GM10248 (cell line): ENCODE results near the gene MICALL1.

Experiments
- CTCF ChIA-PET: fragments of 300-600 bp; sonication (Branson Sonifier 250); formaldehyde crosslinking; extraction: SDS; loops from one replicate; lab custom pipeline; 2021; ENCODE audit warnings: antibody characterized with exemption; lab: Yijun Ruan, JAX
- POLR2A ChIA-PET: fragments of 350-650 bp; sonication (Branson Sonifier 250); formaldehyde crosslinking; extraction: SDS; loops from one replicate; lab custom pipeline; 2020; ENCODE audit warnings: antibody characterized with exemption; lab: Yijun Ruan, JAX
- DNase-seq: peaks from one replicate; pipeline ENCODE4 v3.0.0; 2012; ENCODE audit errors: extremely low spot score
- TF ChIP-seq, protein P1 (sequence below): IDR thresholded peaks from 2 replicates; pipeline ENCODE4 v1.5.1; 2012; ENCODE audit warnings: mild to moderate bottlenecking, low read depth; ENCODE audit errors: extremely low read depth, missing control alignments, control extremely low read depth

The MICALL1 gene

DNA sequence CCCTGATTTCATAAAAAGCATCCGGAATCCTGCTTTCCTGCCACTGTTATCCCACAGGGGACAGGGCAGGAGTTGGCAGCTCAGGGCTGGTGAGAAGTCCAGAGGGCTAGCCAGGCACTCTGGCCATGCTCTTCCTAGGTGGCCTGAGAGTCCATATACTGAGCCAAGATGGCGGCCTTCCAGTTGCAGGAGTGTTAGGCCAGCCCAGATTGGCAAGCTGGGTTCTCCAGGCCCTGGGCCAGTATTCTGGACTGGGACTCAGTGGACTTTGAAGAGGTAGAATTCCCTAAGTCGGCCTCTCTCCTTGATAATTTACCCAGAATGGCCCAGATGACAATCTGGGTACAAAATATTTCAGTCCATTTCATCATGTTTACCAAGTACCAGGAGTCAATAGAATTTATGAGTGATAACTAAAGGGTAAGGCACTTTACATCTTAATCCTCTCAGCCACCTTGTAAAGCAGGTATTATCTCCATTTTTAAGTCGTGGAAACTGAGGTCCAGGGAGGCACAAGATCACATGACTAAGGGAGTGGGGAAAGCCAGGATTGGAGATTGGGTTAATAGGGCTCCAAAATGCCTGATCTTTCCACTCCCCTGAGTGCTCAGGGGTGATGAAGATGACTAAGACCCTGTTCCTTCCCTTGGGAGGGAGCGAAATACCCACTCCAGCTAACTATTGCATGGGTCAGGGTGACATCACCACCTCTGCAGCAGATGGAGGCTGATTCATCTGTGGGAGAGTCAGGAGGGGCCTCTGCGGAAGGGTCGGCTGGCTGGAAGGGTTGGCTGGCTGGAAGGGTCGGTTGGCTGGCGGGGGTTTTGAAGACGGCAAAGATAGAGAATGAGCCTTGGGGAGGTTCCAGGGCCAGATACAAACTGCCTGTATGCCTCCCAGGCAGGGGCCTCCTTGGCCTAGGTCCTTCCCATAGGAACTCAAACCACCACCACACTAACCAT is 1.2 kb upstream of the MICALL1 start:
- TF ChIP-seq, protein P1, sequence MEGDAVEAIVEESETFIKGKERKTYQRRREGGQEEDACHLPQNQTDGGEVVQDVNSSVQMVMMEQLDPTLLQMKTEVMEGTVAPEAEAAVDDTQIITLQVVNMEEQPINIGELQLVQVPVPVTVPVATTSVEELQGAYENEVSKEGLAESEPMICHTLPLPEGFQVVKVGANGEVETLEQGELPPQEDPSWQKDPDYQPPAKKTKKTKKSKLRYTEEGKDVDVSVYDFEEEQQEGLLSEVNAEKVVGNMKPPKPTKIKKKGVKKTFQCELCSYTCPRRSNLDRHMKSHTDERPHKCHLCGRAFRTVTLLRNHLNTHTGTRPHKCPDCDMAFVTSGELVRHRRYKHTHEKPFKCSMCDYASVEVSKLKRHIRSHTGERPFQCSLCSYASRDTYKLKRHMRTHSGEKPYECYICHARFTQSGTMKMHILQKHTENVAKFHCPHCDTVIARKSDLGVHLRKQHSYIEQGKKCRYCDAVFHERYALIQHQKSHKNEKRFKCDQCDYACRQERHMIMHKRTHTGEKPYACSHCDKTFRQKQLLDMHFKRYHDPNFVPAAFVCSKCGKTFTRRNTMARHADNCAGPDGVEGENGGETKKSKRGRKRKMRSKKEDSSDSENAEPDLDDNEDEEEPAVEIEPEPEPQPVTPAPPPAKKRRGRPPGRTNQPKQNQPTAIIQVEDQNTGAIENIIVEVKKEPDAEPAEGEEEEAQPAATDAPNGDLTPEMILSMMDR: no peak
- ChIA-PET POLR2A (interaction anchor here (0.9 kb wide), 1 partner anchor 8 kb away, joined by 3 read pairs; no protein-coding TSS in a partner anchor), CTCF (interaction anchor here (0.9 to 3.6 kb wide), 12 partner anchors 8 to 86 kb away, joined by 3 to 29 read pairs (median 5); no protein-coding TSS in a partner anchor)
- DNase-seq: no peak

DNA sequence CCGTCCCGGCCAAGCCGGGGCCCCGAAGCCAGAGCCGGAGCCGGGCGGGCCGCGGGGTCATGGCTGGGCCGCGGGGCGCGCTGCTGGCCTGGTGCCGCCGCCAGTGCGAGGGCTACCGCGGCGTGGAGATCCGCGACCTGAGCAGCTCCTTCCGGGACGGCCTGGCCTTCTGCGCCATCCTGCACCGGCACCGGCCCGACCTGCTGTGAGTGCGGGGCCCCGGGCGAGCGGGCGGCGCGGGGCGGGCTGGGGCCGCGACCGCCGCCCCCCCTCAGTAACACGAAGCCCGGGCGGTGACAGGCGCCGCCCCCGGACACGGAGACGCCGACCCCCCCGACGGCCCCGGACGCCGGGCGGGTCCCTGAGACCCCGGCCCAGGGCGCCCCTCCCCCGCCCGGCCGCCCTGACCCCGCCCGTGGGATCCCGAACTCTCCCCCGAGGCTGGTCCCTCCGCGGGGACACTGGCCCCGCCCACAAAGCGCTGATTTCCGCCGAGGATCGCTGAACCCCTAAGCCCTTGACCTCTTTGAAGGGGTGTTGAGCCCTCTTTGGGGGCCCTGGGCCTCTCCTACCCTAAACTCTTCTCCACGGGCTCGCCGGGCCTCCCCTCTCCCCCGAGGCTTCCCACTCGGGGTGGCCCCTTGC is 389 bp downstream of the MICALL1 start:
- ChIA-PET CTCF (interaction anchor here (0.8 to 3.6 kb wide), 19 partner anchors 9 to 263 kb away, joined by 3 to 29 read pairs (median 4); partner anchors contain the start of genes C22orf23, GCAT and POLR2F), POLR2A (interaction anchor here (1.1 to 1.3 kb wide), 2 partner anchors 10 to 99 kb away, joined by 6 to 8 read pairs; partner anchors contain the start of gene GCAT)
- TF ChIP-seq, protein P1: no peak
- peak; percentile 75 for DNase-seq

DNA sequence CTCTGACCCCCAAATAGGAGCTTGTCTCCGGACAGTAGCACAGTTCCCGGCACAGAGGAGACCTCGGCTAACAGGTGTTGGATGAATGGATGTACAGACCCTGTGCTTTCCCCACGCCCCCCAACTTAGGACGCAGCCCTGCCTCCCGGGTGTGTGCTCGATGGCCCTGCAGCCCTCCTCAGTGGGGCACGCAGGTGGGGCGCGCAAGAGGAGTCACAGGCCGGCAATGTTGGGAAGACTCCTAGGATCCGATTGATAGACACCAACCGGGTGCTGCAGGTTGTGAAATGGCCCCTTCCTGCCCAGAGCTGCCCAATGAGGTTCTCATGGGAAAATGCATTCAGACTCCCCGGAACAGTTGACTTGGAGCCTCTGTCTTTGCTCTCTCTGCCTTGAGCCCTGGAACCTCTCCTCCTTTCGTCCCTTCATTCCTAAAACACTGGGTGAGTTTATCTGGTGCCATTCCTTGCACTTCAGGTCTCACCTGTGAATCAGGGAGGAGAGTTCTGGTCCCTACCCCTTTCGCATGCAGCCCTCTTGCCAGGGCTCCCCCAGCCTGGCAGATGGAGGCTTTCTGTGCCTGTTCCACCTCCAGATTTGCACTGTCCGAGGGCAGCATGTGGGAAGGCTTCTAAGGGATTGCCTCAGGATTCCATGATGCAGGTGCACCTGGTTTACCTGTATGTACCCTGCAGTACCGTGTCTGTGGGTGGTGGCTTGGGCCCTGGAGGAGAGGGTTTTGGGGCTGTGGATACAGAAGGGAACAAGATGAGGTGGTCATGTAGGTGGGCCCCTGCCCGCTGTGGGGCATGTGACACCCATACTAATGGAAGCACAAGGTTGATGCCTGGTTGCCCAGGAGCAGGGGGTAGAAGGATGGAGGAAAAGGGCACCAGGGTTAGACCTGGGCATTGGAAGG is 1.2 kb downstream of the MICALL1 start:
- ChIA-PET POLR2A (interaction anchor here (1.1 to 1.3 kb wide), 2 partner anchors 11 to 100 kb away, joined by 6 to 8 read pairs; partner anchors contain the start of gene GCAT), CTCF (interaction anchor here (1.1 to 3.6 kb wide), 6 partner anchors 8 to 58 kb away, joined by 3 to 29 read pairs (median 6); no protein-coding TSS in a partner anchor)
- no peak for DNase-seq
- TF ChIP-seq, protein P1: no peak

DNA sequence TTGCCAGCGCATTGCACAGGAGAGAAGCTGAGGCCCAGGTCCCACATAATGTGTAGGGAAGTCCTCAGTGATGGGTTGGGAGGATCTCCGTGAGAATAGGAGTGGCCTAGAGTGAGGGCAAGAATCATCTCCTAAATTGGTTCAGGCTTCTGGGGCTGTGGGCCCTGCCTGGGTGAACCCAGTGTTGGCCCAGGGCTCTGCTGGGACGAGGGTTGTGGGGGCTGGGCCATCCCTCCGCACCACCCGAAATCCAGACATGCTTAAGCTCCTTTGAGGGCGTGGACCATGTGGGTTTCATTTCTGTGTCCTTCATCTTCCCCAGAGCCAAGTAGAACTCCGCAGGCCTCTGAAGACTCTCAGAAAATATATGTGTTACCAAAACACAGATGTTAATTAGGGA is 3.7 kb downstream of the MICALL1 start:
- POLR2A ChIA-PET: no interaction called here
- CTCF ChIA-PET: interaction anchor here (3.1 kb wide), 1 partner anchor 25 kb away, joined by 13 read pairs; no protein-coding TSS in a partner anchor
- TF ChIP-seq, protein P1: no peak
- DNase-seq: no peak

DNA sequence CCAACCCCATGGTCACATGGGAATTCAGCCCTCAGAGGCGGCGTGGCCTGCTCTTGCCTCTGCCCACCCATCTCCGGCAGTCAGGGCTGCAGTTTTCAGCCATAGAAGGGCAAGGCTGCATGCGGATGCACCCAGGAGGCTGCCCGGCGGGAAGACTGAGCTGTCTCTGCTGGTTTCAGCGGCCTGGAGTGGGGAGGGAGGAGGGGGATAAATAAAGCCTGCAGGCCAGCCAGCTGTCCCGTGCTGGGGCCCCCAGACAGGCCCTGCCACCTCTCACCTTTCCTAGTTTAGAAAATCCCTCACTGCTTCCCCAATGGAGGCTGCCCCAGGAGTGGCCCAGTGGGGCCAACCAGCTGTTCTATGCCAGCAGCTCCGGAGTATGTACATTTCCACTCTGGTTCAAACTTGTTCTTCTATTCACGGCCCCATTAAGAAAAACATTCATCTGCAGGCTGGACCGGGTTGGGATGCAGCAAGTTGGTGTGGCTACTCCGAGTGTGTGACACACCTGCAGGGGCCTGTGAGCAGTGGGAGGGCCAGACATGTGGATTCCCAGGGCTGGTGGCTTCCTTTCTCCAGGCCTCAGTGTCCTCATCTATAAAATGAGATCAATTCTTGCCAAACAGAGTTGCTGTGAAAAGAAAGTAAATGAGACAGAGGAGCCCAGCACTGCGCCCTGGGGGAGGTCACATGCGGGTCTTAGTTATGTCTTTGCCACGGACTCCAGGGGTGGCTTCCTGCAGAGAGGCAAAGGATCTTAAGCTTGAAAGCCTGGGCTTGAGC is 5.0 kb downstream of the MICALL1 start:
- TF ChIP-seq, protein P1: no peak
- CTCF ChIA-PET: interaction anchor here (2.1 to 3.1 kb wide), 2 partner anchors 23 to 48 kb away, joined by 9 to 13 read pairs; no protein-coding TSS in a partner anchor
- DNase-seq: no peak
- POLR2A ChIA-PET: no interaction called here
